Endothelial cell of umbilical vein (primary cell): ENCODE results near the gene CFI.

ENCODE experiments used
- JUN ChIP-seq: IDR thresholded peaks from 2 replicates; pipeline ENCODE4 v1.6.1; 2011; ENCODE audit warnings: borderline replicate concordance, low read depth; ENCODE audit not compliant: insufficient read length, insufficient read depth
- POLR2A ChIP-seq: IDR thresholded peaks from 2 replicates; pipeline ENCODE4 v1.6.1; 2012; ENCODE audit warnings: low read depth, mild to moderate bottlenecking, control low read depth, low read length
- POLR2AphosphoS5 ChIP-seq: IDR thresholded peaks from 2 replicates; pipeline ENCODE4 v1.6.1; 2012; ENCODE audit warnings: low read depth, mild to moderate bottlenecking, control low read depth, low read length, moderate library complexity; ENCODE audit not compliant: insufficient read depth
- TF ChIP-seq, protein P1 (sequence below), 2 donors: IDR thresholded peaks; 1 replicate in 1 of 2; 2 replicates in 1 of 2; pipeline ENCODE4 v1.5.1; 2011; ENCODE audit warnings: low read length in 2 of 2, mild to moderate bottlenecking in 2 of 2, moderate library complexity in 2 of 2, control low read depth in 1 of 2, inconsistent platforms in 1 of 2, low read depth in 1 of 2; ENCODE audit not compliant: insufficient read depth in 1 of 2; ENCODE audit errors: extremely low read depth in 1 of 2
- TF ChIP-seq, protein P2 (sequence below): IDR thresholded peaks from 2 replicates; pipeline ENCODE4 v1.6.1; 2011; ENCODE audit not compliant: insufficient read depth, insufficient read length

DNA sequence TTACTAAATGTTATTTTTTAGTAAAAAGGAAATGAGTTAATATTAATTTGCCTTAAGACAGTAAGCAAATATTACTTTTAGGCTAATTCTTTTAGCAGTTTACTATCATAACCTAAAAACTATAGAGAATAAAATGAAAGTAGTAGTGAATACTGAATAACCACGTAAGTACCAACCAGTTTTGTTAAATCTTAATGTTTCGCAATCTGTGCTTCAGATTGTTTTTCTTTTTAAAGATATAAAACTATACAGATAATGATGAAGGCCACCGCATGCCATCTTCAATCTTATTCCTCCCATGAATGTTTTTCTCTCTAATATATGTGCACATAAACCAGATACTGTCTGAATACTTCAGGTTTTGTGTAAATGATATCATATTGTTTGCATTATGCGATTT lies 32.0 kb upstream of the CFI start:
- TF ChIP-seq, protein P1, sequence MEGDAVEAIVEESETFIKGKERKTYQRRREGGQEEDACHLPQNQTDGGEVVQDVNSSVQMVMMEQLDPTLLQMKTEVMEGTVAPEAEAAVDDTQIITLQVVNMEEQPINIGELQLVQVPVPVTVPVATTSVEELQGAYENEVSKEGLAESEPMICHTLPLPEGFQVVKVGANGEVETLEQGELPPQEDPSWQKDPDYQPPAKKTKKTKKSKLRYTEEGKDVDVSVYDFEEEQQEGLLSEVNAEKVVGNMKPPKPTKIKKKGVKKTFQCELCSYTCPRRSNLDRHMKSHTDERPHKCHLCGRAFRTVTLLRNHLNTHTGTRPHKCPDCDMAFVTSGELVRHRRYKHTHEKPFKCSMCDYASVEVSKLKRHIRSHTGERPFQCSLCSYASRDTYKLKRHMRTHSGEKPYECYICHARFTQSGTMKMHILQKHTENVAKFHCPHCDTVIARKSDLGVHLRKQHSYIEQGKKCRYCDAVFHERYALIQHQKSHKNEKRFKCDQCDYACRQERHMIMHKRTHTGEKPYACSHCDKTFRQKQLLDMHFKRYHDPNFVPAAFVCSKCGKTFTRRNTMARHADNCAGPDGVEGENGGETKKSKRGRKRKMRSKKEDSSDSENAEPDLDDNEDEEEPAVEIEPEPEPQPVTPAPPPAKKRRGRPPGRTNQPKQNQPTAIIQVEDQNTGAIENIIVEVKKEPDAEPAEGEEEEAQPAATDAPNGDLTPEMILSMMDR (IDR thresholded peaks at IDR 0.05; ENCODE audit: extremely low read depth in 1 of 2, insufficient read depth in 1 of 2, low read depth in 1 of 2, low read length in 2 of 2) = no peak
- TF ChIP-seq, protein P2, sequence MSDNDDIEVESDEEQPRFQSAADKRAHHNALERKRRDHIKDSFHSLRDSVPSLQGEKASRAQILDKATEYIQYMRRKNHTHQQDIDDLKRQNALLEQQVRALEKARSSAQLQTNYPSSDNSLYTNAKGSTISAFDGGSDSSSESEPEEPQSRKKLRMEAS = no peak
- TF ChIP-seq JUN (no peak), POLR2AphosphoS5 (no peak), POLR2A (no peak)
